ENCODE data around the gene POLR3C. TPM values are rescaled to one million over a fixed set of nuclear protein-coding genes. Genes with fewer than 3 reads are reported as not detected.
A peak's percentile ranks its signal among the peaks of the same experiment; 100 is the strongest.
"Not testable (repeated sequence)": the region's sequence is repeated elsewhere in the genome, so short reads cannot be mapped to it uniquely, and the experiment has no call there.

The POLR3C gene
- 56.2 and 78.6 TPM in 2 replicates for total RNA-seq (2014; rRNA removed; shearing (Covaris generic))

GRCh38 chr1:145823565-145824498 is at the start of gene POLR3C, which contains the start of gene RNF115:
TSS of gene POLR3C (plus strand) at chr1:145824200. CDS start at chr1:145825777, 1,577 bp downstream.
TSS of gene RNF115 (minus strand) at chr1:145824095. CDS start at chr1:145823873, 222 bp downstream.
- Histone ChIP-seq H3K4me1 (replicated peaks) (peaks cover 7% of the 10 kb centered on the region), H3K4me3 (peak within 1 kb of the TSS; percentile 83), H3K36me3 (peaks cover 47% of the 10 kb centered on the region), H3K27ac (peak within 1 kb of the TSS; percentile 83), H3K27me3 (replicated peaks) (no peaks in the 10 kb centered on the region), H3K9me3 (replicated peaks) (no peaks in the 10 kb centered on the region)
- DNase-seq (ENCODE audit: low read depth in 1 of 2, low spot score in 2 of 2): peak; percentile 93 to 94

- Histone ChIP-seq H3K27ac (no peak overlapping the region), H3K27me3 (replicated peaks) (no peaks in the 10 kb centered on the region), H3K4me3 (no peak overlapping the region), H3K36me3 (peaks cover 10% of the 10 kb centered on the region), H3K9me3 (replicated peaks) (no peaks in the 10 kb centered on the region), H3K4me1 (replicated peaks) (peaks cover 12% of the 10 kb centered on the region)
- no peak for DNase-seq (ENCODE audit: low read depth in 1 of 2, low spot score in 2 of 2)
Measured at GRCh38 chr1:145777357-145778145, 46.4 kb upstream of the POLR3C start.

GRCh38 chr1:145778146-145778540 is 45.9 kb upstream of the POLR3C start:
- peaks cover 7% of the 10 kb centered on the region for H3K36me3 ChIP-seq
- no peak overlapping the region for H3K27ac ChIP-seq
- no peak for DNase-seq (ENCODE audit: low read depth in 1 of 2, low spot score in 2 of 2)
- no peaks in the 10 kb centered on the region for H3K27me3 ChIP-seq (replicated peaks)
- peaks cover 18% of the 10 kb centered on the region for H3K4me1 ChIP-seq (replicated peaks)
- no peaks in the 10 kb centered on the region for H3K9me3 ChIP-seq (replicated peaks)
- H3K4me3 ChIP-seq: no peak overlapping the region

GRCh38 chr1:145782272-145783099 is 41.5 kb upstream of the POLR3C start:
- Histone ChIP-seq H3K4me1 (replicated peaks) (peaks cover 51% of the 10 kb centered on the region), H3K4me3 (no peak overlapping the region), H3K36me3 (peaks cover 19% of the 10 kb centered on the region), H3K27ac (peak overlapping the region; percentile 73), H3K9me3 (replicated peaks) (no peaks in the 10 kb centered on the region), H3K27me3 (replicated peaks) (no peaks in the 10 kb centered on the region)
- peak in 1 of 2 experiments; percentile 83 for DNase-seq (ENCODE audit: low read depth in 1 of 2, low spot score in 2 of 2)

GRCh38 chr1:145784409-145784808 is 39.6 kb upstream of the POLR3C start:
- Histone ChIP-seq H3K4me1 (replicated peaks) (peaks cover 51% of the 10 kb centered on the region), H3K36me3 (peaks cover 28% of the 10 kb centered on the region), H3K27me3 (replicated peaks) (no peaks in the 10 kb centered on the region), H3K9me3 (replicated peaks) (no peaks in the 10 kb centered on the region), H3K27ac (peak overlapping the region; percentile 53), H3K4me3 (no peak overlapping the region)
- peak in 1 of 2 experiments; percentile 16 for DNase-seq (ENCODE audit: low read depth in 1 of 2, low spot score in 2 of 2)

- DNase-seq (ENCODE audit: low read depth in 1 of 2, low spot score in 2 of 2): peak in 1 of 2 experiments; percentile 62
- Histone ChIP-seq H3K27me3 (replicated peaks) (no peaks in the 10 kb centered on the region), H3K36me3 (peaks cover 22% of the 10 kb centered on the region), H3K27ac (peak overlapping the region; percentile 53), H3K9me3 (replicated peaks) (no peaks in the 10 kb centered on the region), H3K4me3 (no peak overlapping the region), H3K4me1 (replicated peaks) (peaks cover 51% of the 10 kb centered on the region)
Measured at GRCh38 chr1:145785547-145785946, 38.5 kb upstream of the POLR3C start.

GRCh38 chr1:145786271-145786670 is 37.7 kb upstream of the POLR3C start:
- Histone ChIP-seq H3K9me3 (replicated peaks) (no peaks in the 10 kb centered on the region), H3K4me3 (no peak overlapping the region), H3K4me1 (replicated peaks) (peaks cover 51% of the 10 kb centered on the region), H3K27me3 (replicated peaks) (no peaks in the 10 kb centered on the region), H3K27ac (peak overlapping the region; percentile 53; the same call in 1 of the 2 replicates), H3K36me3 (peaks cover 22% of the 10 kb centered on the region)
- DNase-seq (ENCODE audit: low read depth in 1 of 2, low spot score in 2 of 2): no peak

GRCh38 chr1:145788580-145788979 is 35.4 kb upstream of the POLR3C start:
- Histone ChIP-seq H3K36me3 (peaks cover 25% of the 10 kb centered on the region), H3K27me3 (replicated peaks) (no peaks in the 10 kb centered on the region), H3K4me3 (no peak overlapping the region), H3K9me3 (replicated peaks) (no peaks in the 10 kb centered on the region), H3K27ac (no peak overlapping the region), H3K4me1 (replicated peaks) (peaks cover 33% of the 10 kb centered on the region)
- DNase-seq (ENCODE audit: low read depth in 1 of 2, low spot score in 2 of 2): no peak

GRCh38 chr1:145791860-145792259 is 32.1 kb upstream of the POLR3C start:
- DNase-seq (ENCODE audit: low read depth in 1 of 2, low spot score in 2 of 2); H3K27ac ChIP-seq; H3K27me3 ChIP-seq (replicated peaks); H3K4me3 ChIP-seq; H3K4me1 ChIP-seq (replicated peaks); H3K9me3 ChIP-seq (replicated peaks): not testable (repeated sequence)
- peaks cover 26% of the 10 kb centered on the region for H3K36me3 ChIP-seq

GRCh38 chr1:145792484-145792883 is 31.5 kb upstream of the POLR3C start:
- H3K27ac ChIP-seq: no peak overlapping the region
- no peaks in the 10 kb centered on the region for H3K27me3 ChIP-seq (replicated peaks)
- H3K9me3 ChIP-seq (replicated peaks): peaks cover 12% of the 10 kb centered on the region
- H3K36me3 ChIP-seq: peaks cover 32% of the 10 kb centered on the region
- DNase-seq (ENCODE audit: low read depth in 1 of 2, low spot score in 2 of 2): no peak
- H3K4me1 ChIP-seq (replicated peaks): no peaks in the 10 kb centered on the region
- H3K4me3 ChIP-seq: no peak overlapping the region

- Histone ChIP-seq H3K36me3 (peaks cover 34% of the 10 kb centered on the region), H3K4me3 (no peak overlapping the region), H3K27ac (no peak overlapping the region), H3K9me3 (replicated peaks) (peaks cover 15% of the 10 kb centered on the region), H3K4me1 (replicated peaks) (no peaks in the 10 kb centered on the region), H3K27me3 (replicated peaks) (no peaks in the 10 kb centered on the region)
- no peak for DNase-seq (ENCODE audit: low read depth in 1 of 2, low spot score in 2 of 2)
Measured at GRCh38 chr1:145795257-145795881, 28.6 kb upstream of the POLR3C start.

- Histone ChIP-seq H3K27ac (no peak overlapping the region), H3K4me1 (replicated peaks) (no peaks in the 10 kb centered on the region), H3K36me3 (peaks cover 34% of the 10 kb centered on the region), H3K9me3 (replicated peaks) (peaks cover 15% of the 10 kb centered on the region), H3K4me3 (no peak overlapping the region), H3K27me3 (replicated peaks) (no peaks in the 10 kb centered on the region)
- DNase-seq (ENCODE audit: low read depth in 1 of 2, low spot score in 2 of 2): no peak
Measured at GRCh38 chr1:145796753-145797152, 27.2 kb upstream of the POLR3C start.

- no peak overlapping the region for H3K4me3 ChIP-seq
- DNase-seq (ENCODE audit: low read depth in 1 of 2, low spot score in 2 of 2): no peak
- H3K4me1 ChIP-seq (replicated peaks): peaks cover 30% of the 10 kb centered on the region
- peaks cover 15% of the 10 kb centered on the region for H3K9me3 ChIP-seq (replicated peaks)
- no peaks in the 10 kb centered on the region for H3K27me3 ChIP-seq (replicated peaks)
- peaks cover 21% of the 10 kb centered on the region for H3K36me3 ChIP-seq
- no peak overlapping the region for H3K27ac ChIP-seq
Measured at GRCh38 chr1:145799806-145800205, 24.2 kb upstream of the POLR3C start.

All from SJSA1 (cell line).